Neural progenitor cell (in vitro differentiated cells): ENCODE data around the gene GMPPA. TPM values are rescaled to one million over a fixed set of nuclear protein-coding genes. Genes with fewer than 3 reads are reported as not detected.

ENCODE experiments used
- DNase-seq: peaks from one replicate; pipeline ENCODE4 v3.0.0-alpha.2; 2016; ENCODE audit warnings: low spot score
- H2AFZ ChIP-seq: fragments of 200-600 bp; sonication (generic); replicated peaks from 2 replicates; pipeline ENCODE4 v1.6.1; 2016; ENCODE audit warnings: antibody characterized with exemption
- H3F3A ChIP-seq: fragments of 200-600 bp; sonication (generic); 2 replicates; pipeline ENCODE4 v1.6.1; 2016; ENCODE audit warnings: antibody characterized with exemption, low read depth
- H3K27ac ChIP-seq: fragments of 200-600 bp; sonication (generic); 2 replicates; pipeline ENCODE4 v1.5.1; 2016; ENCODE audit warnings: mild to moderate bottlenecking
- H3K27me3 ChIP-seq: fragments of 200-600 bp; sonication (generic); 2 replicates; pipeline ENCODE4 v1.6.1; 2016; ENCODE audit warnings: mild to moderate bottlenecking, moderate library complexity
- H3K36me3 ChIP-seq: fragments of 200-600 bp; sonication (generic); 2 replicates; pipeline ENCODE4 v1.5.1; 2016
- H3K4me1 ChIP-seq: fragments of 200-600 bp; sonication (generic); 2 replicates; pipeline ENCODE4 v1.6.1; 2016; ENCODE audit warnings: mixed run types
- H3K4me2 ChIP-seq: fragments of 200-600 bp; sonication (generic); 2 replicates; pipeline ENCODE4 v1.6.1; 2016
- H3K4me3 ChIP-seq: fragments of 200-600 bp; sonication (generic); 2 replicates; pipeline ENCODE4 v1.5.1; 2016
- H3K79me2 ChIP-seq: fragments of 200-600 bp; sonication (generic); 2 replicates; pipeline ENCODE4 v1.6.1; 2016; ENCODE audit warnings: low read depth
- H3K9ac ChIP-seq: fragments of 200-600 bp; sonication (generic); 2 replicates; pipeline ENCODE4 v1.6.1; 2016
- H3K9me3 ChIP-seq: fragments of 200-600 bp; sonication (generic); 2 replicates; pipeline ENCODE4 v1.5.1; 2016; ENCODE audit warnings: low read depth
- H4K20me1 ChIP-seq: fragments of 200-600 bp; sonication (generic); 2 replicates; pipeline ENCODE4 v1.6.1; 2016; ENCODE audit warnings: low read depth
- H3K27ac Mint-ChIP-seq: 3 replicates; pipeline ENCODE4 v1.8.0; 2021; ENCODE audit warnings: mixed read lengths
- H3K27me3 Mint-ChIP-seq: 2 replicates; pipeline ENCODE4 v1.8.0; 2022; ENCODE audit warnings: low read depth, mild to moderate bottlenecking, inconsistent platforms, moderate library complexity, mixed read lengths; ENCODE audit not compliant: insufficient read depth
- H3K36me3 Mint-ChIP-seq: 3 replicates; pipeline ENCODE4 v1.8.0; 2021; ENCODE audit warnings: mixed read lengths
- H3K4me1 Mint-ChIP-seq: 3 replicates; pipeline ENCODE4 v1.8.0; 2021; ENCODE audit warnings: mixed read lengths
- H3K4me3 Mint-ChIP-seq: 3 replicates; pipeline ENCODE4 v1.8.0; 2021; ENCODE audit warnings: mild to moderate bottlenecking, moderate library complexity, mixed read lengths
- H3K9me3 Mint-ChIP-seq: 3 replicates; pipeline ENCODE4 v1.8.0; 2020; ENCODE audit warnings: mixed read lengths
- EZH2 ChIP-seq: fragments of 200-600 bp; sonication (generic); IDR thresholded peaks from 2 replicates; pipeline ENCODE4 v1.6.1; 2017; ENCODE audit warnings: antibody characterized with exemption, mild to moderate bottlenecking, moderate library complexity
- EZH2phosphoT487 ChIP-seq: fragments of 200-600 bp; sonication (generic); IDR thresholded peaks from 2 replicates; pipeline ENCODE4 v1.6.1; 2017; ENCODE audit warnings: antibody characterized with exemption
- total RNA-seq: library from RNA; depleted of rRNA; stranded (reverse); fragments of >200 nt; gene quantifications from 2 replicates; pipeline ENCODE4 v1.2.3, GENCODE V29; 2015; ENCODE audit warnings: low replicate concordance
- TF ChIP-seq, protein P1 (sequence below): fragments of 200-600 bp; sonication (generic); IDR thresholded peaks from 2 replicates; pipeline ENCODE4 v1.5.1; 2017; ENCODE audit warnings: antibody characterized with exemption, mild to moderate bottlenecking

The GMPPA gene
- total RNA-seq, 1 donor from 2014 or later, result 49.3 TPM

DNA sequence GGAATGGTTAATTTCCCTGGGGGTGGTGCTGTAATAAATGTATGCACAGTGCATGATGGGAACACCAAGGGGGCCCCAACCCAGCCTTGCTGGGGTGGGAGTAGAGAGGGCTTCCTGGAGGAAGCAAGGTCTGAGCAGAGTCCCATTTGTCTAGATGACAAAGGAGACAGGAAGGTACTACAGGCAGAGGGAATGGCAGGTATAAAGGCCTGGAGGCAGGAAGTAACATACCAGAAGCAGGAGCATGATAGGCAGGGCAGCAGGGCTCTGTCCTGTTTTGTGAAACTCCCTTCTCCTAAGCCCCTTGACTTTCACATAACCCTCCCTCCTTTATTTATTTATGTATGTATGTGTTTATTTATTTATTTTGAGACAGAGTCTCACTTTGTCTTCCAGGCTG, 3.9 kb downstream of the GMPPA start:
- Histone ChIP-seq H3K36me3 (no peaks in the 10 kb centered on the region), H3K4me1 (peaks cover 28% of the 10 kb centered on the region)
- no peaks in the 10 kb centered on the region for H3K9me3 Mint-ChIP-seq

DNA sequence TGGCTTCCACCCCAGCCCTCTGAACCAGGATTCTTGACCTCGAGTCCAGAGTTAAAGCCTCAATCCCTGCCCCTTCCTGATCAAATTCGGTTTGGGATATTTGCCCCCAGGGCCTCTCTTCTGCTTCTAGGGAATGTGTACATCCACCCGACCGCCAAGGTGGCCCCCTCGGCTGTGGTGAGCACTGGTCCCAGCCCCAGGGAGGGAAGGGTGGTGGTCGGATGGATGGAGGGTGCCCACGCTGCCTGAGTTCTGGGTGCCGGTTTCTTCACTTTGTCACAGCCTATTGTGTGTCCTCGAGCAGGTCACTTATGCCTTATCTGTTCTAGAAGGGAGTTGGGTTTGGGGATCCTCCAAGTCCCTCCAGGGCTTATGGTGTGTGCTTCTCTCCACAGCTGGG, 6.9 kb downstream of the GMPPA start:
- no peak overlapping the region for H3K27ac ChIP-seq
- no peak overlapping the region for H3K4me3 Mint-ChIP-seq
- H3K9ac ChIP-seq, result no peak overlapping the region
- H3F3A ChIP-seq, result peaks cover 27% of the 10 kb centered on the region
- H3K36me3 ChIP-seq, result no peaks in the 10 kb centered on the region
- H3K4me2 ChIP-seq, result no peak overlapping the region
- no peak overlapping the region for H3K4me3 ChIP-seq
- H3K36me3 Mint-ChIP-seq, result no peaks in the 10 kb centered on the region
- no peak for DNase-seq
- peaks cover 36% of the 10 kb centered on the region for H3K4me1 ChIP-seq
- H3K4me1 Mint-ChIP-seq, result peaks cover 41% of the 10 kb centered on the region
- peaks cover 11% of the 10 kb centered on the region for H3K27me3 Mint-ChIP-seq
- H2AFZ ChIP-seq, result no peak overlapping the region
- TF ChIP-seq EZH2, result no peak
- no peak for TF ChIP-seq EZH2phosphoT487
- TF ChIP-seq, protein P1, sequence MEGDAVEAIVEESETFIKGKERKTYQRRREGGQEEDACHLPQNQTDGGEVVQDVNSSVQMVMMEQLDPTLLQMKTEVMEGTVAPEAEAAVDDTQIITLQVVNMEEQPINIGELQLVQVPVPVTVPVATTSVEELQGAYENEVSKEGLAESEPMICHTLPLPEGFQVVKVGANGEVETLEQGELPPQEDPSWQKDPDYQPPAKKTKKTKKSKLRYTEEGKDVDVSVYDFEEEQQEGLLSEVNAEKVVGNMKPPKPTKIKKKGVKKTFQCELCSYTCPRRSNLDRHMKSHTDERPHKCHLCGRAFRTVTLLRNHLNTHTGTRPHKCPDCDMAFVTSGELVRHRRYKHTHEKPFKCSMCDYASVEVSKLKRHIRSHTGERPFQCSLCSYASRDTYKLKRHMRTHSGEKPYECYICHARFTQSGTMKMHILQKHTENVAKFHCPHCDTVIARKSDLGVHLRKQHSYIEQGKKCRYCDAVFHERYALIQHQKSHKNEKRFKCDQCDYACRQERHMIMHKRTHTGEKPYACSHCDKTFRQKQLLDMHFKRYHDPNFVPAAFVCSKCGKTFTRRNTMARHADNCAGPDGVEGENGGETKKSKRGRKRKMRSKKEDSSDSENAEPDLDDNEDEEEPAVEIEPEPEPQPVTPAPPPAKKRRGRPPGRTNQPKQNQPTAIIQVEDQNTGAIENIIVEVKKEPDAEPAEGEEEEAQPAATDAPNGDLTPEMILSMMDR, result no peak
- no peaks in the 10 kb centered on the region for H3K9me3 ChIP-seq
- no peaks in the 10 kb centered on the region for H4K20me1 ChIP-seq
- no peaks in the 10 kb centered on the region for H3K79me2 ChIP-seq
- H3K27ac Mint-ChIP-seq, result no peak overlapping the region
- no peaks in the 10 kb centered on the region for H3K27me3 ChIP-seq
- H3K9me3 Mint-ChIP-seq, result no peaks in the 10 kb centered on the region

More for the DNA sequence above, 3.9 kb downstream of the GMPPA start:
- no peak for DNase-seq
- Mint-ChIP-seq H3K27ac (no peak overlapping the region), H3K4me3 (no peak overlapping the region), H3K36me3 (no peaks in the 10 kb centered on the region), H3K27me3 (peaks cover 13% of the 10 kb centered on the region), H3K4me1 (peaks cover 37% of the 10 kb centered on the region)
- Histone ChIP-seq H3F3A (peaks cover 24% of the 10 kb centered on the region), H4K20me1 (no peaks in the 10 kb centered on the region), H3K9me3 (no peaks in the 10 kb centered on the region), H3K27me3 (peaks cover 9% of the 10 kb centered on the region), H3K27ac (no peak overlapping the region), H3K4me2 (no peak overlapping the region), H3K79me2 (no peaks in the 10 kb centered on the region), H3K4me3 (no peak overlapping the region), H3K9ac (no peak overlapping the region), H2AFZ (no peak overlapping the region)
- no peak for TF ChIP-seq EZH2
- TF ChIP-seq, protein P1, result no peak
- no peak for TF ChIP-seq EZH2phosphoT487

DNA sequence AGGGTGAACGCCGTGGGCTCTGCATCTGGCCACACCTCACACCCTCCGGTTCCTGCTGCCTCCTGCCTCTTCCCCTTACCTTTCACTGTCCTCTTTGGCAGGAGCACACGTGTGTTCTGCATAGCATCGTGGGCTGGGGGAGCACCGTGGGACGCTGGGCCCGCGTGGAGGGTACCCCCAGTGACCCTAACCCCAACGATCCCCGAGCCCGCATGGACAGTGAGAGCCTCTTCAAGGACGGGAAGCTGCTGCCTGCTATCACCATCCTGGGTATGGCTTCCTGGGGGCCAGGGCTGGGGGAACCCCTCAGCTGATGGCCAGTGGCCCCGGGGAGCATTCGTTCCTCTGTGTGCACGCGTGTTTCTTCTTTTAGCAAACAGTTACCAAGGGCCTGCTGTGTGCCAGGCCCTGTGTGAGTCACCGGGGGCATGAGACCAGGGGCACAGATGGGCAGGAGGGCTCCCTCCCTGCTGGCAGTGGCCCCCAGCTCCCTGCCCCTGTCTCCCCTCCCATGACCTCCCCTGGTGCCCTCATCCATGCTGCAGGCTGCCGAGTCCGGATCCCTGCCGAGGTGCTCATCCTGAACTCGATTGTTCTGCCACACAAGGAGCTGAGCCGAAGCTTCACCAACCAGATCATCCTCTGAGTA, 7.6 kb downstream of the GMPPA start:
- H3K27me3 Mint-ChIP-seq, result peaks cover 11% of the 10 kb centered on the region
- Histone ChIP-seq H3K4me3 (no peak overlapping the region), H3K9ac (no peak overlapping the region), H3K27me3 (no peaks in the 10 kb centered on the region), H3K79me2 (no peaks in the 10 kb centered on the region), H3K36me3 (no peaks in the 10 kb centered on the region), H3K9me3 (no peaks in the 10 kb centered on the region), H3K4me1 (peaks cover 43% of the 10 kb centered on the region), H2AFZ (no peak overlapping the region), H3K4me2 (no peak overlapping the region), H4K20me1 (no peaks in the 10 kb centered on the region), H3F3A (peaks cover 32% of the 10 kb centered on the region), H3K27ac (no peak overlapping the region)
- no peaks in the 10 kb centered on the region for H3K36me3 Mint-ChIP-seq
- TF ChIP-seq EZH2 (no peak), EZH2phosphoT487 (no peak)
- TF ChIP-seq, protein P1, result no peak
- H3K4me3 Mint-ChIP-seq, result peak overlapping the region; percentile 57
- no peaks in the 10 kb centered on the region for H3K9me3 Mint-ChIP-seq
- H3K4me1 Mint-ChIP-seq, result peaks cover 45% of the 10 kb centered on the region
- DNase-seq, result no peak
- H3K27ac Mint-ChIP-seq, result peak overlapping the region; percentile 95
